Measurements from ENCODE around the gene ZNF587B.

DNA sequence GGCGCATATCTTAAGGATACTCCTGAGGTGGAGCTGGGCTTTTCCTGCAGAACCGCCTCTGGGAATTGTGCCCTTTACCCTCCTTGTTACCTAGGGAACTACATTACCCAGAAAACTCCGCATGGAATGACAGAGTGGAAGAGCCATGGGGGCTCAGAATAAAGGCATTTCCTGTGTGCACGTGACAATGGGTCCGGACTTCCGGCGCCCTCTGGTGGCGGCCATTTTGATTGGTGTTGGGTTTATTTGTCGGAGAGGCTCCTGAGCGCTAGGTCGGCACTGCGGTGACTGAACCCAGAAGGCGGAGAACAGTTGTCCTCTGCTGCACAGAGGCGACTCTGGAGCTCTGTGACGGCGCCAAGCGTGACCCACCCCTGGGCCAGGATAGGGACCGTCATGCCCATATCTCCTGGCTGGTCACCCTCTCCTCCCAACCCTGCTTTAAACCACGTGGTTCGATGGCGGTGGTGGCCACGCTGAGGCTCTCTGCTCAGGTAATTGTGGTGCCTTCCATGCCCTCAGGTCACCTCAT lies at the start of gene ZNF587B:
- TF ChIP-seq, protein P1, sequence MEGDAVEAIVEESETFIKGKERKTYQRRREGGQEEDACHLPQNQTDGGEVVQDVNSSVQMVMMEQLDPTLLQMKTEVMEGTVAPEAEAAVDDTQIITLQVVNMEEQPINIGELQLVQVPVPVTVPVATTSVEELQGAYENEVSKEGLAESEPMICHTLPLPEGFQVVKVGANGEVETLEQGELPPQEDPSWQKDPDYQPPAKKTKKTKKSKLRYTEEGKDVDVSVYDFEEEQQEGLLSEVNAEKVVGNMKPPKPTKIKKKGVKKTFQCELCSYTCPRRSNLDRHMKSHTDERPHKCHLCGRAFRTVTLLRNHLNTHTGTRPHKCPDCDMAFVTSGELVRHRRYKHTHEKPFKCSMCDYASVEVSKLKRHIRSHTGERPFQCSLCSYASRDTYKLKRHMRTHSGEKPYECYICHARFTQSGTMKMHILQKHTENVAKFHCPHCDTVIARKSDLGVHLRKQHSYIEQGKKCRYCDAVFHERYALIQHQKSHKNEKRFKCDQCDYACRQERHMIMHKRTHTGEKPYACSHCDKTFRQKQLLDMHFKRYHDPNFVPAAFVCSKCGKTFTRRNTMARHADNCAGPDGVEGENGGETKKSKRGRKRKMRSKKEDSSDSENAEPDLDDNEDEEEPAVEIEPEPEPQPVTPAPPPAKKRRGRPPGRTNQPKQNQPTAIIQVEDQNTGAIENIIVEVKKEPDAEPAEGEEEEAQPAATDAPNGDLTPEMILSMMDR (conservative IDR thresholded peaks at IDR 0.05; ENCODE audit: low read depth, low read length) = peak; percentile 46
- TF ChIP-seq EZH2 (IDR thresholded peaks at IDR 0.05; ENCODE audit: borderline replicate concordance, low read depth, low read length, poor library complexity, severe bottlenecking) = no peak

All from A673 (cell line).